Measurements from ENCODE around the gene MDC1. TPM values are rescaled to one million over a fixed set of nuclear protein-coding genes. Genes with fewer than 3 reads are reported as not detected.

MDC1 gene
- total and polyA plus RNA-seq, 2 of the 13 experiments (the other 11 are each of a cell fraction or from before 2014, with no cell fraction given), result 8.4 to 14.0 TPM

DNA sequence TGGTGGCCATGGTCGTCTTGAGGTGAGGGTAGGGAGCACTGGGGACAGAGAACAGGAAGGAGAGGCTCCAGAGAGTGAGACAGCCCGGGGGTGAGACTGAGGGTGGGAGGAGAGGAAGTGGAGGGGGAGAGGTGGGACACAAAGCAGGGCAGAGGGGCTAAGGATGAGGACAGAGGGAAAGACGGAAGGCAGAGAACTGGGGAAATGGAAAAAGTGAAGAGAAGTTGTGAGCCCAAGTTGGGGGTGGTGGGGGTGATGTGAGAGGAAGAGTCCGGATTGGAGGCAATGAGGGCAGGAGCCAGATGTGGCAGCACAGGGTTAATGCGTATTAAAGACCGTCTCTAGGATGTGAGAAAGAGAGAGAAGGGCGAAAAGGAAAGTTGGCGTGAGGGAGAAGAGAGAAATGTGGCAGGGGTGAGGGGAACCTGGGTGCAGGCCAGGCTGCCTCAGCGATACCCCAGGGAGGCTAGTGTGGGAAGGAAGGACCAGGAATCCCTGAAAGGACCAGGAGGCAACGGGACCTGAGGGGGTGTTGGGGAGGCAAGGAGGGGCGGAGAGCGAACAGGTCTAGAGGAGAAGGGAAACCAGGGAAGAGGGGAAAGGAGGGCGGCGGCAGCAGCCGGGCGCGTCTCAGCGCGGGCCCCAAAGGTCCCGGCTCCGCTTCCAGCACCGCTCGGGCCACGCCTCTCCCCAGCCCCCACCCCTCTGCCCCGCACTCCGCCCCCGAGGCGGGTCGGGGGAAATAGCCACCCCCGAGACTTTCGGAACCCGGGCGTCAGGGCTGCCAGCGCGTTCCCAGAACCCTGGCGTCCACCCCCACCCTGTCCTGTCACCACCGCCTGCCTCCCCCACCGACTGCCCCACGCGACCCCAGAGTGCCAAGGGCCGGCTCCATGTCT, 30.8 kb downstream of the MDC1 start, which contains the start of gene PPP1R18 (continued):
- TF ChIP-seq, protein P1, sequence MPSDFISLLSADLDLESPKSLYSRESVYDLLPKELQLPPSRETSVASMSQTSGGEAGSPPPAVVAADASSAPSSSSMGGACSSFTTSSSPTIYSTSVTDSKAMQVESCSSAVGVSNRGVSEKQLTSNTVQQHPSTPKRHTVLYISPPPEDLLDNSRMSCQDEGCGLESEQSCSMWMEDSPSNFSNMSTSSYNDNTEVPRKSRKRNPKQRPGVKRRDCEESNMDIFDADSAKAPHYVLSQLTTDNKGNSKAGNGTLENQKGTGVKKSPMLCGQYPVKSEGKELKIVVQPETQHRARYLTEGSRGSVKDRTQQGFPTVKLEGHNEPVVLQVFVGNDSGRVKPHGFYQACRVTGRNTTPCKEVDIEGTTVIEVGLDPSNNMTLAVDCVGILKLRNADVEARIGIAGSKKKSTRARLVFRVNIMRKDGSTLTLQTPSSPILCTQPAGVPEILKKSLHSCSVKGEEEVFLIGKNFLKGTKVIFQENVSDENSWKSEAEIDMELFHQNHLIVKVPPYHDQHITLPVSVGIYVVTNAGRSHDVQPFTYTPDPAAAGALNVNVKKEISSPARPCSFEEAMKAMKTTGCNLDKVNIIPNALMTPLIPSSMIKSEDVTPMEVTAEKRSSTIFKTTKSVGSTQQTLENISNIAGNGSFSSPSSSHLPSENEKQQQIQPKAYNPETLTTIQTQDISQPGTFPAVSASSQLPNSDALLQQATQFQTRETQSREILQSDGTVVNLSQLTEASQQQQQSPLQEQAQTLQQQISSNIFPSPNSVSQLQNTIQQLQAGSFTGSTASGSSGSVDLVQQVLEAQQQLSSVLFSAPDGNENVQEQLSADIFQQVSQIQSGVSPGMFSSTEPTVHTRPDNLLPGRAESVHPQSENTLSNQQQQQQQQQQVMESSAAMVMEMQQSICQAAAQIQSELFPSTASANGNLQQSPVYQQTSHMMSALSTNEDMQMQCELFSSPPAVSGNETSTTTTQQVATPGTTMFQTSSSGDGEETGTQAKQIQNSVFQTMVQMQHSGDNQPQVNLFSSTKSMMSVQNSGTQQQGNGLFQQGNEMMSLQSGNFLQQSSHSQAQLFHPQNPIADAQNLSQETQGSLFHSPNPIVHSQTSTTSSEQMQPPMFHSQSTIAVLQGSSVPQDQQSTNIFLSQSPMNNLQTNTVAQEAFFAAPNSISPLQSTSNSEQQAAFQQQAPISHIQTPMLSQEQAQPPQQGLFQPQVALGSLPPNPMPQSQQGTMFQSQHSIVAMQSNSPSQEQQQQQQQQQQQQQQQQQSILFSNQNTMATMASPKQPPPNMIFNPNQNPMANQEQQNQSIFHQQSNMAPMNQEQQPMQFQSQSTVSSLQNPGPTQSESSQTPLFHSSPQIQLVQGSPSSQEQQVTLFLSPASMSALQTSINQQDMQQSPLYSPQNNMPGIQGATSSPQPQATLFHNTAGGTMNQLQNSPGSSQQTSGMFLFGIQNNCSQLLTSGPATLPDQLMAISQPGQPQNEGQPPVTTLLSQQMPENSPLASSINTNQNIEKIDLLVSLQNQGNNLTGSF (CRISPR knock-in tag; IDR thresholded peaks at IDR 0.05), result no peak
- TF ChIP-seq, protein P2, sequence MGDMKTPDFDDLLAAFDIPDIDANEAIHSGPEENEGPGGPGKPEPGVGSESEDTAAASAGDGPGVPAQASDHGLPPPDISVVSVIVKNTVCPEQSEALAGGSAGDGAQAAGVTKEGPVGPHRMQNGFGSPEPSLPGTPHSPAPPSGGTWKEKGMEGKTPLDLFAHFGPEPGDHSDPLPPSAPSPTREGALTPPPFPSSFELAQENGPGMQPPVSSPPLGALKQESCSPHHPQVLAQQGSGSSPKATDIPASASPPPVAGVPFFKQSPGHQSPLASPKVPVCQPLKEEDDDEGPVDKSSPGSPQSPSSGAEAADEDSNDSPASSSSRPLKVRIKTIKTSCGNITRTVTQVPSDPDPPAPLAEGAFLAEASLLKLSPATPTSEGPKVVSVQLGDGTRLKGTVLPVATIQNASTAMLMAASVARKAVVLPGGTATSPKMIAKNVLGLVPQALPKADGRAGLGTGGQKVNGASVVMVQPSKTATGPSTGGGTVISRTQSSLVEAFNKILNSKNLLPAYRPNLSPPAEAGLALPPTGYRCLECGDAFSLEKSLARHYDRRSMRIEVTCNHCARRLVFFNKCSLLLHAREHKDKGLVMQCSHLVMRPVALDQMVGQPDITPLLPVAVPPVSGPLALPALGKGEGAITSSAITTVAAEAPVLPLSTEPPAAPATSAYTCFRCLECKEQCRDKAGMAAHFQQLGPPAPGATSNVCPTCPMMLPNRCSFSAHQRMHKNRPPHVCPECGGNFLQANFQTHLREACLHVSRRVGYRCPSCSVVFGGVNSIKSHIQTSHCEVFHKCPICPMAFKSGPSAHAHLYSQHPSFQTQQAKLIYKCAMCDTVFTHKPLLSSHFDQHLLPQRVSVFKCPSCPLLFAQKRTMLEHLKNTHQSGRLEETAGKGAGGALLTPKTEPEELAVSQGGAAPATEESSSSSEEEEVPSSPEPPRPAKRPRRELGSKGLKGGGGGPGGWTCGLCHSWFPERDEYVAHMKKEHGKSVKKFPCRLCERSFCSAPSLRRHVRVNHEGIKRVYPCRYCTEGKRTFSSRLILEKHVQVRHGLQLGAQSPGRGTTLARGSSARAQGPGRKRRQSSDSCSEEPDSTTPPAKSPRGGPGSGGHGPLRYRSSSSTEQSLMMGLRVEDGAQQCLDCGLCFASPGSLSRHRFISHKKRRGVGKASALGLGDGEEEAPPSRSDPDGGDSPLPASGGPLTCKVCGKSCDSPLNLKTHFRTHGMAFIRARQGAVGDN (CRISPR knock-in tag; IDR thresholded peaks at IDR 0.05), result no peak
- TF ChIP-seq NCOA2 (CRISPR knock-in tag; IDR thresholded peaks at IDR 0.05) (no peak), ZNF572 (CRISPR knock-in tag; IDR thresholded peaks at IDR 0.05) (0 out of 2 replicates have a peak, but pooled peaks have one; percentile 72), DNMT3B (CRISPR knock-in tag; conservative IDR thresholded peaks at IDR 0.05) (no peak), ZFP1 (CRISPR knock-in tag; IDR thresholded peaks at IDR 0.05) (no peak), EP300 (IDR thresholded peaks at IDR 0.05; ENCODE audit: low read depth in 2 of 2, low read length in 2 of 2) (no peak), EP300 (CRISPR knock-in tag; IDR thresholded peaks at IDR 0.05; ENCODE audit: borderline replicate concordance) (no peak), ZNF883 (CRISPR knock-in tag; IDR thresholded peaks at IDR 0.05; ENCODE audit: not compliant biosample characterization) (no peak), SMAD1 (CRISPR knock-in tag; IDR thresholded peaks at IDR 0.05; ENCODE audit: borderline replicate concordance, low read depth) (no peak)
- TF ChIP-seq, protein P3, sequence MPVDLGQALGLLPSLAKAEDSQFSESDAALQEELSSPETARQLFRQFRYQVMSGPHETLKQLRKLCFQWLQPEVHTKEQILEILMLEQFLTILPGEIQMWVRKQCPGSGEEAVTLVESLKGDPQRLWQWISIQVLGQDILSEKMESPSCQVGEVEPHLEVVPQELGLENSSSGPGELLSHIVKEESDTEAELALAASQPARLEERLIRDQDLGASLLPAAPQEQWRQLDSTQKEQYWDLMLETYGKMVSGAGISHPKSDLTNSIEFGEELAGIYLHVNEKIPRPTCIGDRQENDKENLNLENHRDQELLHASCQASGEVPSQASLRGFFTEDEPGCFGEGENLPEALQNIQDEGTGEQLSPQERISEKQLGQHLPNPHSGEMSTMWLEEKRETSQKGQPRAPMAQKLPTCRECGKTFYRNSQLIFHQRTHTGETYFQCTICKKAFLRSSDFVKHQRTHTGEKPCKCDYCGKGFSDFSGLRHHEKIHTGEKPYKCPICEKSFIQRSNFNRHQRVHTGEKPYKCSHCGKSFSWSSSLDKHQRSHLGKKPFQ (CRISPR knock-in tag; IDR thresholded peaks at IDR 0.05; ENCODE audit: insufficient replicate concordance), result no peak
- TF ChIP-seq, protein P4, sequence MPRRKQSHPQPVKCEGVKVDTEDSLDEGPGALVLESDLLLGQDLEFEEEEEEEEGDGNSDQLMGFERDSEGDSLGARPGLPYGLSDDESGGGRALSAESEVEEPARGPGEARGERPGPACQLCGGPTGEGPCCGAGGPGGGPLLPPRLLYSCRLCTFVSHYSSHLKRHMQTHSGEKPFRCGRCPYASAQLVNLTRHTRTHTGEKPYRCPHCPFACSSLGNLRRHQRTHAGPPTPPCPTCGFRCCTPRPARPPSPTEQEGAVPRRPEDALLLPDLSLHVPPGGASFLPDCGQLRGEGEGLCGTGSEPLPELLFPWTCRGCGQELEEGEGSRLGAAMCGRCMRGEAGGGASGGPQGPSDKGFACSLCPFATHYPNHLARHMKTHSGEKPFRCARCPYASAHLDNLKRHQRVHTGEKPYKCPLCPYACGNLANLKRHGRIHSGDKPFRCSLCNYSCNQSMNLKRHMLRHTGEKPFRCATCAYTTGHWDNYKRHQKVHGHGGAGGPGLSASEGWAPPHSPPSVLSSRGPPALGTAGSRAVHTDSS (CRISPR knock-in tag; conservative IDR thresholded peaks at IDR 0.05), result no peak
- TF ChIP-seq, protein P5, sequence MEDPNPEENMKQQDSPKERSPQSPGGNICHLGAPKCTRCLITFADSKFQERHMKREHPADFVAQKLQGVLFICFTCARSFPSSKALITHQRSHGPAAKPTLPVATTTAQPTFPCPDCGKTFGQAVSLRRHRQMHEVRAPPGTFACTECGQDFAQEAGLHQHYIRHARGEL (CRISPR knock-in tag; IDR thresholded peaks at IDR 0.05), result no peak

Data from HepG2 (cell line).